ENCODE results near the gene MLST8.
A peak's percentile ranks its signal among the peaks of the same experiment; 100 is the strongest.
"Not testable (repeated sequence)": the region's sequence is repeated elsewhere in the genome, so short reads cannot be mapped to it uniquely, and the experiment has no call there.

Gene MLST8

DNA sequence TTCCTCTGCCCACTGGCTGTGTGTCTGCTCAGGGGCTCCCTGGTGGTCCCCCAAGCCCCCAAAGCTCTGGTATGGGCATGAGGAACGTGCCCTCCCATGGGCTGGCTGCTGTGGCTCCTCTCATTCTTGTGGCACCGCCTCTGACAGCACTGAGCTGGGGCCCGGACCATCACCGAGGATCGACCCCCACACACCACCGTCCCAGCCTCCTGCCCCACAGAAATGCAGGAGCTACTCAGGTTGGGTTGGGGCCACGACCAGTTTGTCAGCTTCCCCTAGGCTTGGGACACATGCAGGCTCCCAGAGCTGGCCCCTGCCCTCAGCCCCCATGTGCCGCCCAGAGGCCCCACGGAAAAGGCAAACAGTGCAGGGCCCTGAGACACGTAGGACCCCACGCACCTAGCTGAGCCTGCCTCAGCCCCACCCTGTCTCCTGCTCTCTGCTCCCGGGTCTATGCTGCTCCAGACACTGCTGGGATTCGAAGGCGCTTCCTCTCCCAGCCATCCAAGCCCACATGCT is 5.6 kb upstream of the MLST8 start:
- DNase-seq (ENCODE audit: low read depth) = no peak
- no peak overlapping the region for H3K4me3 ChIP-seq (ENCODE audit: low read depth, low read length)

DNA sequence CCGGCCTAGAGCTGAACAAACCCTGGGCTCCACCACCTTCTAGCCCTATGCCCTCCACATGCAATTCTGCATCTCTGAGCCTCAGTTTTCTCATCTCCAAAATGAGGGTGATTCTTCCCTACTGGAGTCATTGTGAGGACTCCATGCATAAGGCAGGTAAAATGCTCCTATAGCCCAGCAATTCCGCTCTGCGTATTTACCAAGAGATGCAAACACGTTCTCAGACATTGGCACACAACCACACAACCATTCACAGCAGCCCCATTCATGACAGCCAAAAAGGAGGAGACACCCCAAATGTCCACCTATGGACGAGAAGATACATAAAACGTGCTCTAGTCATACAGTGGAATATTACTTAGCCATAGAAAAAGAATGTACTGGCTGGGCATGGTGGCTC is 4.9 kb upstream of the MLST8 start:
- no peak for DNase-seq (ENCODE audit: low read depth)
- TF ChIP-seq, protein P1, sequence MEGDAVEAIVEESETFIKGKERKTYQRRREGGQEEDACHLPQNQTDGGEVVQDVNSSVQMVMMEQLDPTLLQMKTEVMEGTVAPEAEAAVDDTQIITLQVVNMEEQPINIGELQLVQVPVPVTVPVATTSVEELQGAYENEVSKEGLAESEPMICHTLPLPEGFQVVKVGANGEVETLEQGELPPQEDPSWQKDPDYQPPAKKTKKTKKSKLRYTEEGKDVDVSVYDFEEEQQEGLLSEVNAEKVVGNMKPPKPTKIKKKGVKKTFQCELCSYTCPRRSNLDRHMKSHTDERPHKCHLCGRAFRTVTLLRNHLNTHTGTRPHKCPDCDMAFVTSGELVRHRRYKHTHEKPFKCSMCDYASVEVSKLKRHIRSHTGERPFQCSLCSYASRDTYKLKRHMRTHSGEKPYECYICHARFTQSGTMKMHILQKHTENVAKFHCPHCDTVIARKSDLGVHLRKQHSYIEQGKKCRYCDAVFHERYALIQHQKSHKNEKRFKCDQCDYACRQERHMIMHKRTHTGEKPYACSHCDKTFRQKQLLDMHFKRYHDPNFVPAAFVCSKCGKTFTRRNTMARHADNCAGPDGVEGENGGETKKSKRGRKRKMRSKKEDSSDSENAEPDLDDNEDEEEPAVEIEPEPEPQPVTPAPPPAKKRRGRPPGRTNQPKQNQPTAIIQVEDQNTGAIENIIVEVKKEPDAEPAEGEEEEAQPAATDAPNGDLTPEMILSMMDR (conservative IDR thresholded peaks at IDR 0.05; ENCODE audit: low read depth, low read length) = no peak
- no peak overlapping the region for H3K4me3 ChIP-seq (ENCODE audit: low read depth, low read length)

More for the DNA sequence above, 5.6 kb upstream of the MLST8 start:
- TF ChIP-seq, protein P1 (conservative IDR thresholded peaks at IDR 0.05; ENCODE audit: low read depth, low read length) = no peak

DNA sequence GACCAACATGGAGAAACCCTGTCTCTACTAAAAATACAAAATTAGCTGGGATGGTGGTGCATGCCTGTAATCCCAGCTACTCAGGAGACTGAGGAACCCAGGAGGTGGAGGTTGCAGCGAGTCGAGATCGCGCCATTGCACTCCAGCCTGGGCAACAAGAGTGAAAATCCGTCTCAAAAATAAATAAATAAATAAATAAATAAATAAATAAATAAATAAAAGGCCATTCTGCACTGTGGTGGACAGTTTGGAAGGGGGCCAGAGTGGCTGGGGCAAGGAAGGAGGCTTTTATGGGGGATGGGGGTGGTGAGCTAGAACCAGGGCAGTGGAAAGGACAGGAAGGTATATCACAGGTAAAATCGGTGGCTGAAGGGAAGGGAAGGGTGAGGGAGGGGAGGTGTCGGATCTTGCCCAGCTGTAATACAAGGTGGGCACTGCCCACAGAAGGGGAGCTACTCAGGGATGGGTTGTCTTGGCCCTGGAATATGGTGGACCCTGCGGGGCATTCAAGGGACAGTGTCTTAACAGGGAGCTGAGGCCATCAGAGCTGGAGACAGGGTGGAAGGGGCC is 2.0 kb upstream of the MLST8 start:
- not testable (repeated sequence) for H3K4me3 ChIP-seq (ENCODE audit: low read depth, low read length); DNase-seq (ENCODE audit: low read depth)

DNA sequence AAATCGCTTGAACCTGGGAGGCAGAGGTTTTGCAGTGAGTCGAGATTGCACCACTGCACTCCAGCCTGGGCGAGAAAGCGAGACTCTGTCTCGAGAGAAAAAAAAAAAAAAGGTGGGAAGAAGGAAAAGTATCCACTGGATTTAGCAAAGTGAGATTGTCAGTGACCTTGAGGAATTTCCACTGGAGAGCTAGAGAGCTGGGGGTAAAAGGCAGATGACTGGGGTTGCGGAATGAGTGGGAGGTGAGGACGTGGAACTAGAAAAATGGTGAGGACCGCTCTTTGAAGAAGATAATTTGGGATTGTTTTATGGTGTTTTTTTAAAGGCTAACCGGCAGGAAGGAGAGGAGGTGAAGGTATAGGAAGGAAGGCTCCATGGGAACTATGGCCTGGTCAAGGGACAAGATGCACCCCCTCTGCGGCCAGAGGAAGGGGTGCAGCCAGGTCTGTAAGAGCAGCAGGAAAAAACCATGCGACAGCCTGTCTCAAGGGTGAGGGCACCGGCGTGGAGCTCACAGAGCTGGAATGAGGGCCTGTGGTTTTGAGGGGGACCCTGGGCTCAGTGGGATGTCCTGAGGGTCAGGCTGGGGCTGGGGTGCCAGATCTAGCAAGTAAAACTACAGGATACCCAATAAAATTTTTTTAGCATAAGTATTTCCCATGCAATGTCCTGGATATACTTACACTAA is 694 bp upstream of the MLST8 start:
- H3K4me3 ChIP-seq (ENCODE audit: low read depth, low read length) = peak overlapping the region; percentile 79
- no peak for DNase-seq (ENCODE audit: low read depth)
- TF ChIP-seq, protein P1 (conservative IDR thresholded peaks at IDR 0.05; ENCODE audit: low read depth, low read length) = no peak

DNA sequence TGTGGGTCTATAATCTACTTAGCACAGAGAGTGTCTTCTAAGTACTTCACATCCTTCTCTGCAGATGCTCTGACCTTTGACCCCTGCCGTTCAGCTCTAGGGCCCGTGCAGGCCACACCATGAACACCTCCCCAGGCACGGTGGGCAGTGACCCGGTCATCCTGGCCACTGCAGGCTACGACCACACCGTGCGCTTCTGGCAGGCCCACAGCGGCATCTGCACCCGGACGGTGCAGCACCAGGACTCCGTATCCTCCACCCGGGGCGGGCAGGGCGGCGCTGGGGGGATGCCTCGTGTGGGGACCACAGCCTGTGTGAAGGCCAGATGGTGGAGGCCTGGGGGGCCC is 686 bp downstream of the MLST8 start:
- peak overlapping the region; percentile 79 for H3K4me3 ChIP-seq (ENCODE audit: low read depth, low read length)
- TF ChIP-seq, protein P1 (conservative IDR thresholded peaks at IDR 0.05; ENCODE audit: low read depth, low read length) = no peak
- no peak for DNase-seq (ENCODE audit: low read depth)

DNA sequence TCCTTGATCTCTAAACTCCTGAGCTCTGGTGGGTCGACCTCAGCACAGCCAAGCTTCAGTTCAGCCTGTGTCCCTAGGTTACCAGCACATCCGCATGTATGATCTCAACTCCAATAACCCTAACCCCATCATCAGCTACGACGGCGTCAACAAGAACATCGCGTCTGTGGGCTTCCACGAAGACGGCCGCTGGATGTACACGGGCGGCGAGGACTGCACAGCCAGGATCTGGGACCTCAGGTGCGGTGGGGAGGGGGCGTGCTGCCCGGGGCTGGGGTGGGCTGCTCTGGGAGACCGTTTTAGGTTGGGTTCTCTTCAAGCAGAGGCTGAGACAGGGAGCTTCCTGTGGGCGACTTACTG is 1.1 kb downstream of the MLST8 start:
- H3K4me3 ChIP-seq (ENCODE audit: low read depth, low read length) = peak overlapping the region; percentile 79
- TF ChIP-seq, protein P1 (conservative IDR thresholded peaks at IDR 0.05; ENCODE audit: low read depth, low read length) = no peak
- no peak for DNase-seq (ENCODE audit: low read depth)

DNA sequence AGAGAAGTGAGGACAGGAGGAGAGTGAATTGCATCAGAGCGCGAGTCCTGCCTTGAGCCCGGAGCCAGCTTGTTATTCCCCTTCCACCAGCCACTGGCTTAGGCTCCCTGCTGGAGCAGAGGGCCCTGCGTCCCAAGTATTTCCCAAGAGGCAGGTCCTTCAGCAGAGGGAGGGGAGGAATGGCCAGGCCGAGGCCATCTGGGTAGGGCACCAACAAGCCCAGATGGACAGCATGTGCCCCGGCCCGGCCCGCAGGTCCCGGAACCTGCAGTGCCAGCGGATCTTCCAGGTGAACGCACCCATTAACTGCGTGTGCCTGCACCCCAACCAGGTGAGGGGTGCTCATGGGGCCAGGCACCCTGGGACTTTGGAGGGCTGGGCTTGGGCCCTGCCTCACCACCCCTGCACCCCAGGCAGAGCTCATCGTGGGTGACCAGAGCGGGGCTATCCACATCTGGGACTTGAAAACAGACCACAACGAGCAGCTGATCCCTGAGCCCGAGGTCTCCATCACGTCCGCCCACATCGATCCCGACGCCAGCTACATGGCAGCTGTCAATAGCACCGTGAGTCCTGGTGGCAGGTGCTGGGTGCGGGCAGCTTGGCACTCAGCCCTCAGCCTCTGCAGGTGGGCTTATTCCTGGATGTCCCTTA is 1.7 kb downstream of the MLST8 start:
- H3K4me3 ChIP-seq (ENCODE audit: low read depth, low read length) = no peak overlapping the region
- TF ChIP-seq, protein P1 (conservative IDR thresholded peaks at IDR 0.05; ENCODE audit: low read depth, low read length) = no peak
- DNase-seq (ENCODE audit: low read depth) = peak; percentile 20

Data from choroid plexus epithelial cell (primary cell).